GM10266 (cell line): ENCODE measurements around the gene MLLT6.
A peak's percentile ranks its signal among the peaks of the same experiment; 100 is the strongest.
"Not testable (repeated sequence)": the region's sequence is repeated elsewhere in the genome, so short reads cannot be mapped to it uniquely, and the experiment has no call there.

Source experiments
- DNase-seq: peaks from one replicate; pipeline ENCODE4 v3.0.0; 2012; ENCODE audit errors: extremely low spot score
- TF ChIP-seq, protein P1 (sequence below): IDR thresholded peaks from 2 replicates; pipeline ENCODE4 v1.5.1; 2012; ENCODE audit warnings: mild to moderate bottlenecking, low read depth; ENCODE audit not compliant: control insufficient read depth, insufficient read depth; ENCODE audit errors: missing control alignments

The MLLT6 gene

DNA sequence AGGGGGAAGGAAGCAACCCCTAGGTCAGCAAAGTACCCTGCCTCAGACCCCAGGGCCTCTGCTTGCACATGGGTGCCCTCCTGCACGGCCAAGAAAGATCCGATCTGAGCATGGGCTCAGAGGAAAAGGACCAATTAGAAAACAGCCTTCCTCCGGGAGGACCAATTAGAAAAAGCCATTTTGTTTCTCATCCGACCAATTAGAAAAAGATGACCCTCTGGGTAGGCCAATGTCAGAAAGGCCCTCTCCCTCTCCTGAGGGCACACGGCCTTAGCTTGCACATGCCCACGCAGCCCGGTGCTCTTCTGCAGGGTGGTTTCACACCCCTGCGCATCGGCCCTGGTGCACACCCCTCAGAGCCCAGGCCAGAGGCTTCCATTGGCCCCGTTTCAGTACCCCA lies 20.0 kb downstream of the MLLT6 start:
- no peak for DNase-seq
- TF ChIP-seq, protein P1, sequence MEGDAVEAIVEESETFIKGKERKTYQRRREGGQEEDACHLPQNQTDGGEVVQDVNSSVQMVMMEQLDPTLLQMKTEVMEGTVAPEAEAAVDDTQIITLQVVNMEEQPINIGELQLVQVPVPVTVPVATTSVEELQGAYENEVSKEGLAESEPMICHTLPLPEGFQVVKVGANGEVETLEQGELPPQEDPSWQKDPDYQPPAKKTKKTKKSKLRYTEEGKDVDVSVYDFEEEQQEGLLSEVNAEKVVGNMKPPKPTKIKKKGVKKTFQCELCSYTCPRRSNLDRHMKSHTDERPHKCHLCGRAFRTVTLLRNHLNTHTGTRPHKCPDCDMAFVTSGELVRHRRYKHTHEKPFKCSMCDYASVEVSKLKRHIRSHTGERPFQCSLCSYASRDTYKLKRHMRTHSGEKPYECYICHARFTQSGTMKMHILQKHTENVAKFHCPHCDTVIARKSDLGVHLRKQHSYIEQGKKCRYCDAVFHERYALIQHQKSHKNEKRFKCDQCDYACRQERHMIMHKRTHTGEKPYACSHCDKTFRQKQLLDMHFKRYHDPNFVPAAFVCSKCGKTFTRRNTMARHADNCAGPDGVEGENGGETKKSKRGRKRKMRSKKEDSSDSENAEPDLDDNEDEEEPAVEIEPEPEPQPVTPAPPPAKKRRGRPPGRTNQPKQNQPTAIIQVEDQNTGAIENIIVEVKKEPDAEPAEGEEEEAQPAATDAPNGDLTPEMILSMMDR = no peak

DNA sequence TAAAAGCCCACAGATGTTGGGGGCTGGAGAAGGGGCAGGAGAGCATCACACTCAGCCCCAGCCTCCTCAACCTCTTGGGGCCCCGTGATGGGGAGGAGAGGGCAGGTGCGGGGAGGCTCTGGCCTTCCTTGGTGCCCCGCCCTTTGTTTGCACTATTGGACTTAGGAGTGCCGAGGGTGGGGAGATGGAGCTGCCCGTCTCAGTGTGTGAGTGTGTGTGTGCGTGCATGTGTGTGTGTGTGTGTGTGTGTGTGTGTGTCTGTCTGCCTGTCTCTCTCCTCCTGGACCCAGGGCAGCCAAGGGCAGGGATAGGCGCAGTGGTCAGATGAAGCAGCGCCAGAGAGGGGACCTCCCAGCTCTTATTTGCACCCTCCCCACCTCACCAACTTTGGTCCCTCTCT lies 21.1 kb downstream of the MLLT6 start:
- not testable (repeated sequence) for DNase-seq

GRCh38 chr17:38727736-38728135 lies 22.7 kb downstream of the MLLT6 start:
- DNase-seq = no peak
- TF ChIP-seq, protein P1 = no peak

DNA sequence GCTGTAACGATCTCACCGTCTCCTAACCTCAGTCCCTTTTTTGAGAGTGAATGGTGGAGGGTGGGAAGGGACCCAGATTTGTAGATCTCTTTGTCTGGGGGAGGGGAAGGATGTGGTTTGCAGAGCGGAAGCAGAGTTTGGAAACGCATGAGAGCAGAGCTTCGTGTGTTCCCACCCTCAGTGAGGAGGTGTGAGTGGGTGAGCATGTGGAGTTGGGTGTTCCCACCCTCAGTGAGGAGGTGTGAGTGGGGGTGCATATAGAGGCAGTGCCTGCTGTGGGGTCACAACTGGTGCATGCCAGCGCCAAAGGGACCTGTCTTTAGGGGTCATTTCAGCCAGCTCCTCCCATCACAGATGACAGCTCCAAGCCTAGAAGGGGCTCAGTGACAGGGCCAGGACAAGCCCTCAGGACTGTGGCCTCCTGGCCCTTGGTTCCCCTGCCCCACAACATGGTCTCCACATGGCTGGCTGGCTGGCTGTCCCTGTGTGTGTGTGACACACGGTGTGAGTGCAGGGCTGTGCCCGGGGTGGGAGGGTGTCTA lies 23.3 kb downstream of the MLLT6 start:
- TF ChIP-seq, protein P1 = no peak

GRCh38 chr17:38729368-38729885 lies 24.4 kb downstream of the MLLT6 start:
- no peak for DNase-seq
- TF ChIP-seq, protein P1 = no peak

More for the DNA sequence above, 23.3 kb downstream of the MLLT6 start:
- no peak for DNase-seq

- TF ChIP-seq, protein P1 = peak; percentile 86
- DNase-seq = peak; percentile 98
These were observed 24.9 kb downstream of the MLLT6 start, which contains the start of gene CISD3 for GRCh38 chr17:38729886-38730525. Gene CISD3, plus strand, starts transcription at chr17:38730341. Its CDS starts 18 bp downstream, at chr17:38730359.

DNA sequence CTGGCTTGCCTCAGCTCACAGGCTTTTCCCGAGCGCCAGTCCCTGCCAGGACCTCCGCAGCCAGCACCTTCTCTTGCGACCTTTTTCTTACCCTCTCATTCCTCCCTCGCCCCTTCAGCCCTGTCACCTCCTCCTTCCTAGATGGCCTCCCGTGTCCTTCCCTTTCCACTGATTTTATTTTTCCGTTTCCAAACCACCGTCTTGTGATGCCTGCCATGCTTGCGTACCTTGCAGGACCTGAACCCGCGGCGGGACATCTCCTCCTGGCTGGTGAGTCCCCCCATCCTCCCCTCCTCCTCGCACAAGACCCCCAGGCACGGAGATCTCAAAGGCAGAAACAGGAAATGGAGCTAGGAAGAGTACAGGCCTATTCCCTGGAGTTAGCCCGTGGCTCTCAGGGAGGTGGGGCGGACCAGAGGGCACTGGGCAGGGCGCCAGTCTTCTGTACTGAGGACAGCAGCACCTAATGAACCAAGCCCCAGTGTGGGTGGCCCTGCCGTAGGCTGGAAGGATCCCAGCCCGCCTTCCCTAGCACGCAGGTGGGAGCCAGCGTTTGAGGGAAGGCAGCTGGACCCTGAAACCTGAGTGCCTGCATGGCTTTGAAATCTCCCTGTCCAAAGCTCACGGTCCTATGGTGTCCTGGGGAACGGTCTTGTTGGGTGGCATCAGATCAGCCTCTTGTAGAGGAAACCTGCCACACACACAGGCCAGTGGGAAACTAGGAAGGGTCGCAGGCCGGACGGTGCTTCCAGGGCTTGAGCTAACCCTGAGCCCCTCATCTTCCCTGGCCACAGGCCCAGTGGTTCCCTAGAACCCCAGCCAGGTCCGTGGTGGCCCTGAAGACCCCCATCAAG lies 25.7 kb downstream of the MLLT6 start:
- TF ChIP-seq, protein P1 = no peak
- no peak for DNase-seq
